GM21515 (cell line): ENCODE measurements around the gene IL1R2.

Source experiments
- ATAC-seq: cut with Tn5 transposase; IDR thresholded peaks from one replicate; pipeline ENCODE4 v1.9.1; 2021; ENCODE audit not compliant: unreplicated experiment

The IL1R2 gene

DNA sequence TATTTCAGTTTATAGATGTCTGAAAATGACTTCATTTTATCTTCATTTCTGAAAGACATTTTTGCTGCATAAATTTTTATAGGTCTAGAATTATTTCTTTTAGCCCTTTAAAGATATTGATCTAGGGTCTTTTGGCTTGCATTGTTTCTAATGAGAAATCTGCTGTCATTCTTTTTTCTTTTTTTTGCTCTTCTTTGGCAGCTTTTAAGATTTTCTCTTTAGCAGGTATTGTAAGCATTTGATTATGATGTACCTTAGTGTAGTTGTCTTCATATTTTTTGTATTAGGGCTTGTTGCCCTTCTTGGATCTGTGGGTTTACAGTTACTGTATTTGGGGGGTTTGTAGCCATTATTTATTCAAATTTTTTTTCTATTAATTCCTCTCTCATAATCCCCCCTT lies 84.8 kb downstream of the IL1R2 start:
- ATAC-seq: no peak
